Activated T-cell treated with anti-CD3 and anti-CD28 coated beads for 24 hours (primary cell): Measurements from ENCODE around the gene RNPEP.
"Not testable (repeated sequence)": the region's sequence is repeated elsewhere in the genome, so short reads cannot be mapped to it uniquely, and the experiment has no call there.

Experiments
- DNase-seq: peaks from one replicate; pipeline ENCODE4 v3.0.0-alpha.2; 2020; ENCODE audit warnings: low read depth

RNPEP gene

GRCh38 chr1:201982623-201983379 is at the start of gene RNPEP:
Gene RNPEP (plus strand): TSS chr1:201982648. CDS start chr1:201982667, 19 bp downstream.
- peak; percentile 20 for DNase-seq

- DNase-seq, result no peak
Observed at GRCh38 chr1:201933840-201934430, 48.5 kb upstream of the RNPEP start.

- DNase-seq, result no peak
Observed at GRCh38 chr1:201937624-201938213, 44.7 kb upstream of the RNPEP start.

- no peak for DNase-seq
Observed at GRCh38 chr1:201938440-201939035, 43.9 kb upstream of the RNPEP start.

- DNase-seq, result no peak
Observed at GRCh38 chr1:201939148-201939547, 43.3 kb upstream of the RNPEP start.

- DNase-seq, result no peak
Observed at GRCh38 chr1:201939574-201939973, 42.9 kb upstream of the RNPEP start.

GRCh38 chr1:201940316-201940715 is 42.1 kb upstream of the RNPEP start:
- DNase-seq, result not testable (repeated sequence)

- no peak for DNase-seq
Observed at GRCh38 chr1:201941420-201942128, 40.9 kb upstream of the RNPEP start.

- no peak for DNase-seq
Observed at GRCh38 chr1:201942129-201942495, 40.3 kb upstream of the RNPEP start.

GRCh38 chr1:201944002-201944401 is 38.4 kb upstream of the RNPEP start:
- DNase-seq, result no peak

GRCh38 chr1:201944639-201945038 is 37.8 kb upstream of the RNPEP start:
- DNase-seq, result no peak

GRCh38 chr1:201945157-201945556 is 37.3 kb upstream of the RNPEP start:
- DNase-seq, result no peak

GRCh38 chr1:201945863-201946223 is 36.6 kb upstream of the RNPEP start:
- no peak for DNase-seq

GRCh38 chr1:201946224-201946908 is 36.1 kb upstream of the RNPEP start, which contains the start of gene LMOD1:
Gene LMOD1 (minus strand): TSS chr1:201946548. CDS start chr1:201946340, 208 bp downstream.
- no peak for DNase-seq

GRCh38 chr1:201947697-201948008 is 34.8 kb upstream of the RNPEP start:
- DNase-seq, result no peak

- DNase-seq, result no peak
Observed at GRCh38 chr1:201949491-201949890, 33.0 kb upstream of the RNPEP start.

GRCh38 chr1:201954263-201955008 is 28.0 kb upstream of the RNPEP start:
- DNase-seq, result no peak

GRCh38 chr1:201955009-201955728 is 27.3 kb upstream of the RNPEP start, which contains the start of gene TIMM17A:
Gene TIMM17A (plus strand): TSS chr1:201955503. CDS start chr1:201955527, 24 bp downstream.
- peak; percentile 93 for DNase-seq

GRCh38 chr1:201955729-201956143 is 26.7 kb upstream of the RNPEP start:
- no peak for DNase-seq

- DNase-seq, result no peak
Observed at GRCh38 chr1:201958348-201958747, 24.1 kb upstream of the RNPEP start.
